ENCODE data around the gene SIRPA.

The SIRPA gene

GRCh38 chr20:1940581-1940980, 45.4 kb downstream of the SIRPA start:
- no peak for TF ChIP-seq CTCF (IDR thresholded peaks at IDR 0.05; ENCODE audit: insufficient read depth, low read depth, low read length, missing control alignments)
- no peak overlapping the region for H3K4me3 ChIP-seq (ENCODE audit: low read depth, low read length)
- no peak for DNase-seq (ENCODE audit: low read depth)

GRCh38 chr20:1941226-1941625, 46.0 kb downstream of the SIRPA start:
- no peak overlapping the region for H3K4me3 ChIP-seq (ENCODE audit: low read depth, low read length)
- TF ChIP-seq CTCF (IDR thresholded peaks at IDR 0.05; ENCODE audit: insufficient read depth, low read depth, low read length, missing control alignments) = no peak
- no peak for DNase-seq (ENCODE audit: low read depth)

- no peak for DNase-seq (ENCODE audit: low read depth)
- no peak for TF ChIP-seq CTCF (IDR thresholded peaks at IDR 0.05; ENCODE audit: insufficient read depth, low read depth, low read length, missing control alignments)
- H3K4me3 ChIP-seq (ENCODE audit: low read depth, low read length) = no peak overlapping the region
These were observed 46.9 kb downstream of the SIRPA start for GRCh38 chr20:1942061-1942460.

- no peak for DNase-seq (ENCODE audit: low read depth)
- H3K4me3 ChIP-seq (ENCODE audit: low read depth, low read length) = no peak overlapping the region
- no peak for TF ChIP-seq CTCF (IDR thresholded peaks at IDR 0.05; ENCODE audit: insufficient read depth, low read depth, low read length, missing control alignments)
These were observed 47.5 kb downstream of the SIRPA start for GRCh38 chr20:1942486-1943274.

GRCh38 chr20:1943275-1944002, 48.2 kb downstream of the SIRPA start:
- no peak for DNase-seq (ENCODE audit: low read depth)
- TF ChIP-seq CTCF (IDR thresholded peaks at IDR 0.05; ENCODE audit: insufficient read depth, low read depth, low read length, missing control alignments) = no peak

GRCh38 chr20:1944345-1945091, 49.3 kb downstream of the SIRPA start:
- H3K4me3 ChIP-seq (ENCODE audit: low read depth, low read length) = no peak overlapping the region
- no peak for TF ChIP-seq CTCF (IDR thresholded peaks at IDR 0.05; ENCODE audit: insufficient read depth, low read depth, low read length, missing control alignments)
- DNase-seq (ENCODE audit: low read depth) = no peak

More at GRCh38 chr20:1943275-1944002, 48.2 kb downstream of the SIRPA start:
- H3K4me3 ChIP-seq (ENCODE audit: low read depth, low read length) = no peak overlapping the region
